WTC11 (cell line): Measurements from ENCODE around the gene FCHSD2. TPM values are rescaled to one million over a fixed set of nuclear protein-coding genes. Genes with fewer than 3 reads are reported as not detected.
"Not testable (repeated sequence)": the region's sequence is repeated elsewhere in the genome, so short reads cannot be mapped to it uniquely, and the experiment has no call there.

Experiments used
- ATAC-seq: fragments of 200-7000 bp; cut with Tn5 transposase; 2 replicates; pipeline ENCODE4 v1.10.0; 2021; ENCODE audit warnings: mild to moderate bottlenecking, moderate library complexity
- CTCF ChIA-PET: fragments of 300-600 bp; sonication (Branson Sonifier 250); formaldehyde crosslinking; loops from one replicate; lab custom pipeline; 2021; ENCODE audit warnings: antibody characterized with exemption; lab: Charles Lee
- POLR2A ChIA-PET: fragments of 350-600 bp; sonication (Branson Sonifier 250); formaldehyde crosslinking; loops from one replicate; lab custom pipeline; 2021; ENCODE audit warnings: antibody characterized with exemption; lab: Charles Lee
- DNase-seq: peaks from one replicate; pipeline ENCODE4 v3.0.0; 2021; ENCODE audit warnings: low spot score
- H3K27ac Mint-ChIP-seq: 2 replicates; pipeline ENCODE4 v1.8.0; 2021; ENCODE audit warnings: mixed read lengths
- H3K27me3 Mint-ChIP-seq: 2 replicates; pipeline ENCODE4 v1.8.0; 2021; ENCODE audit warnings: low read depth, mild to moderate bottlenecking, moderate library complexity, mixed read lengths
- H3K36me3 Mint-ChIP-seq: 2 replicates; pipeline ENCODE4 v1.8.0; 2021; ENCODE audit warnings: mixed read lengths
- H3K4me1 Mint-ChIP-seq: 2 replicates; pipeline ENCODE4 v1.8.0; 2022; ENCODE audit warnings: mixed read lengths
- H3K4me3 Mint-ChIP-seq: 2 replicates; pipeline ENCODE4 v1.8.0; 2021; ENCODE audit warnings: mild to moderate bottlenecking, moderate library complexity, mixed read lengths
- H3K9me3 Mint-ChIP-seq: 2 replicates; pipeline ENCODE4 v1.8.0; 2021; ENCODE audit warnings: mixed read lengths
- ETV6 ChIP-seq: sonication (generic); formaldehyde crosslinking; IDR thresholded peaks from 2 replicates; pipeline ENCODE4 v1.8.1; 2022; ENCODE audit warnings: mild to moderate bottlenecking, missing genetic modification reagents
- JUN ChIP-seq: sonication (generic); formaldehyde crosslinking; IDR thresholded peaks from 2 replicates; pipeline ENCODE4 v1.8.0; 2023; ENCODE audit warnings: mild to moderate bottlenecking, missing genetic modification reagents
- MXD4 ChIP-seq: fragments of 250-450 bp; sonication (Bioruptor Pico); IDR thresholded peaks from 2 replicates; pipeline ENCODE4 v1.8.0; 2021; ENCODE audit warnings: mild to moderate bottlenecking, moderate library complexity, borderline replicate concordance
- MYBL2 ChIP-seq: sonication (generic); formaldehyde crosslinking; IDR thresholded peaks from 2 replicates; pipeline ENCODE4 v1.8.1; 2023; ENCODE audit warnings: mild to moderate bottlenecking, moderate library complexity, missing genetic modification reagents
- PRRX2 ChIP-seq: fragments of 250-450 bp; sonication (Bioruptor Pico); IDR thresholded peaks from 2 replicates; pipeline ENCODE4 v1.8.0; 2021; ENCODE audit warnings: mild to moderate bottlenecking
- SMAD3 ChIP-seq: sonication (generic); formaldehyde crosslinking; IDR thresholded peaks from 2 replicates; pipeline ENCODE4 v1.8.0; 2022; ENCODE audit warnings: missing genetic modification reagents, mild to moderate bottlenecking, borderline replicate concordance
- TP53 ChIP-seq: sonication (generic); formaldehyde crosslinking; IDR thresholded peaks from 2 replicates; pipeline ENCODE4 v1.8.1; 2023; ENCODE audit warnings: mild to moderate bottlenecking, missing genetic modification reagents
- ZNF219 ChIP-seq: sonication (generic); formaldehyde crosslinking; IDR thresholded peaks from 2 replicates; pipeline ENCODE4 v1.8.0; 2023; ENCODE audit warnings: missing genetic modification reagents, mild to moderate bottlenecking, borderline replicate concordance
- total RNA-seq: library from RNA; stranded (reverse); gene quantifications from 3 replicates; pipeline ENCODE4 v1.2.3, GENCODE V29; 2021
- TF ChIP-seq, protein P1 (sequence below): sonication (generic); formaldehyde crosslinking; IDR thresholded peaks from 2 replicates; pipeline ENCODE4 v1.8.1; 2022; ENCODE audit warnings: low read depth, mild to moderate bottlenecking, moderate library complexity, missing genetic modification reagents, borderline replicate concordance
- TF ChIP-seq, protein P2 (sequence below): sonication (generic); formaldehyde crosslinking; IDR thresholded peaks from 2 replicates; pipeline ENCODE4 v1.8.0; 2022; ENCODE audit warnings: mild to moderate bottlenecking, missing genetic modification reagents
- TF ChIP-seq, protein P3 (sequence below): fragments of 200-600 bp; IDR thresholded peaks from 2 replicates; pipeline ENCODE4 v1.8.0; 2022; ENCODE audit warnings: antibody characterized with exemption
- TF ChIP-seq, protein P4 (sequence below): sonication (generic); formaldehyde crosslinking; IDR thresholded peaks from 2 replicates; pipeline ENCODE4 v1.8.0; 2023; ENCODE audit warnings: missing genetic modification reagents, mild to moderate bottlenecking, borderline replicate concordance
- TF ChIP-seq, protein P5 (sequence below): sonication (generic); formaldehyde crosslinking; IDR thresholded peaks from 2 replicates; pipeline ENCODE4 v1.8.1; 2022; ENCODE audit warnings: mild to moderate bottlenecking, moderate library complexity, missing genetic modification reagents
- TF ChIP-seq, protein P6 (sequence below): sonication (generic); formaldehyde crosslinking; IDR thresholded peaks from 2 replicates; pipeline ENCODE4 v1.8.1; 2023; ENCODE audit warnings: mild to moderate bottlenecking, missing genetic modification reagents, moderate library complexity
- TF ChIP-seq, protein P7 (sequence below): fragments of 250-450 bp; sonication (Bioruptor Pico); IDR thresholded peaks from 2 replicates; pipeline ENCODE4 v2.1.2; 2022; ENCODE audit warnings: mild to moderate bottlenecking, moderate library complexity
- TF ChIP-seq, protein P8 (sequence below): sonication (generic); formaldehyde crosslinking; IDR thresholded peaks from 2 replicates; pipeline ENCODE4 v1.8.1; 2023; ENCODE audit warnings: mild to moderate bottlenecking, missing genetic modification reagents
- TF ChIP-seq, protein P9 (sequence below): sonication (generic); formaldehyde crosslinking; IDR thresholded peaks from 2 replicates; pipeline ENCODE4 v1.8.0; 2023; ENCODE audit warnings: missing genetic modification reagents

The FCHSD2 gene
- total RNA-seq, 1 experiment from 2014 or later = 10.1 TPM

DNA sequence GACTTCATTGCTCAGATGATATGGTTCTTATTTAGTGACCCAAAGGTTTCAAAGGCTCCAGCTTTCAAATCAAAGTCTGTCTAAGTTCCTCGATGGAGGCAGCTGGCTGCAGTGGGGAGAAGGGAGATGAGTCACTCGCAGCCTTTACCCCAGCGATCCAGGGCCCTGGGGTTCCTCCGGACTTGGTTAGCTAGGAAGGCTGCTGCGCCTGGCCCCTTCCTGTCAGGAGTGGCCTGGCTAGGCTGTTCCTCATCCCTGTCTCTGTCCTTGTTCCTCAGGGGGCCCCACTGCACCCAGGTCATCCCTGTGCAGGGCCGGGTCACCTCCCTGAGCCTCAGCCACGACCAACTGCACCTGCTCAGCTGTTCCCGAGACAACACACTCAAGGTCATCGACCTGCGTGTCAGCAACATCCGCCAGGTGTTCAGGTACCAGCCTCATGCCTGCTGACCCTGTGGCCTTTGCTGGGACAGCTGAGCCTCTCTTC lies 314.0 kb downstream of the FCHSD2 start:
- Mint-ChIP-seq H3K27me3 (peaks cover 22% of the 10 kb centered on the region), H3K27ac (no peak overlapping the region; the same call in 1 of the 2 replicates), H3K9me3 (no peaks in the 10 kb centered on the region), H3K4me1 (peaks cover 9% of the 10 kb centered on the region), H3K4me3 (no peak overlapping the region), H3K36me3 (no peaks in the 10 kb centered on the region)
- no peak for ATAC-seq
- no peak for DNase-seq
- ChIA-PET POLR2A (interaction anchor here (0.6 to 1.2 kb wide), 2 partner anchors 34 to 88 kb away, joined by 3 to 4 read pairs; partner anchors contain the start of gene STARD10), CTCF (interaction anchor here (0.6 to 8.7 kb wide), 6 partner anchors 15 to 357 kb away, joined by 3 to 83 read pairs (median 4); partner anchors contain the start of gene FCHSD2)
- TF ChIP-seq SMAD3 (no peak), ZNF219 (CRISPR knock-in tag) (no peak), TP53 (no peak), MYBL2 (CRISPR knock-in tag) (no peak), ETV6 (no peak), PRRX2 (CRISPR knock-in tag) (no peak), JUN (CRISPR knock-in tag) (no peak), MXD4 (CRISPR knock-in tag) (no peak)
- TF ChIP-seq, protein P1, sequence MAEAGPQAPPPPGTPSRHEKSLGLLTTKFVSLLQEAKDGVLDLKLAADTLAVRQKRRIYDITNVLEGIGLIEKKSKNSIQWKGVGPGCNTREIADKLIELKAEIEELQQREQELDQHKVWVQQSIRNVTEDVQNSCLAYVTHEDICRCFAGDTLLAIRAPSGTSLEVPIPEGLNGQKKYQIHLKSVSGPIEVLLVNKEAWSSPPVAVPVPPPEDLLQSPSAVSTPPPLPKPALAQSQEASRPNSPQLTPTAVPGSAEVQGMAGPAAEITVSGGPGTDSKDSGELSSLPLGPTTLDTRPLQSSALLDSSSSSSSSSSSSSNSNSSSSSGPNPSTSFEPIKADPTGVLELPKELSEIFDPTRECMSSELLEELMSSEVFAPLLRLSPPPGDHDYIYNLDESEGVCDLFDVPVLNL (CRISPR knock-in tag) = no peak
- TF ChIP-seq, protein P2, sequence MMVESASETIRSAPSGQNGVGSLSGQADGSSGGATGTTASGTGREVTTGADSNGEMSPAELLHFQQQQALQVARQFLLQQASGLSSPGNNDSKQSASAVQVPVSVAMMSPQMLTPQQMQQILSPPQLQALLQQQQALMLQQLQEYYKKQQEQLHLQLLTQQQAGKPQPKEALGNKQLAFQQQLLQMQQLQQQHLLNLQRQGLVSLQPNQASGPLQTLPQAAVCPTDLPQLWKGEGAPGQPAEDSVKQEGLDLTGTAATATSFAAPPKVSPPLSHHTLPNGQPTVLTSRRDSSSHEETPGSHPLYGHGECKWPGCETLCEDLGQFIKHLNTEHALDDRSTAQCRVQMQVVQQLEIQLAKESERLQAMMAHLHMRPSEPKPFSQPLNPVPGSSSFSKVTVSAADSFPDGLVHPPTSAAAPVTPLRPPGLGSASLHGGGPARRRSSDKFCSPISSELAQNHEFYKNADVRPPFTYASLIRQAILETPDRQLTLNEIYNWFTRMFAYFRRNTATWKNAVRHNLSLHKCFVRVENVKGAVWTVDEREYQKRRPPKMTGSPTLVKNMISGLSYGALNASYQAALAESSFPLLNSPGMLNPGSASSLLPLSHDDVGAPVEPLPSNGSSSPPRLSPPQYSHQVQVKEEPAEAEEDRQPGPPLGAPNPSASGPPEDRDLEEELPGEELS (CRISPR knock-in tag) = no peak
- TF ChIP-seq, protein P3, sequence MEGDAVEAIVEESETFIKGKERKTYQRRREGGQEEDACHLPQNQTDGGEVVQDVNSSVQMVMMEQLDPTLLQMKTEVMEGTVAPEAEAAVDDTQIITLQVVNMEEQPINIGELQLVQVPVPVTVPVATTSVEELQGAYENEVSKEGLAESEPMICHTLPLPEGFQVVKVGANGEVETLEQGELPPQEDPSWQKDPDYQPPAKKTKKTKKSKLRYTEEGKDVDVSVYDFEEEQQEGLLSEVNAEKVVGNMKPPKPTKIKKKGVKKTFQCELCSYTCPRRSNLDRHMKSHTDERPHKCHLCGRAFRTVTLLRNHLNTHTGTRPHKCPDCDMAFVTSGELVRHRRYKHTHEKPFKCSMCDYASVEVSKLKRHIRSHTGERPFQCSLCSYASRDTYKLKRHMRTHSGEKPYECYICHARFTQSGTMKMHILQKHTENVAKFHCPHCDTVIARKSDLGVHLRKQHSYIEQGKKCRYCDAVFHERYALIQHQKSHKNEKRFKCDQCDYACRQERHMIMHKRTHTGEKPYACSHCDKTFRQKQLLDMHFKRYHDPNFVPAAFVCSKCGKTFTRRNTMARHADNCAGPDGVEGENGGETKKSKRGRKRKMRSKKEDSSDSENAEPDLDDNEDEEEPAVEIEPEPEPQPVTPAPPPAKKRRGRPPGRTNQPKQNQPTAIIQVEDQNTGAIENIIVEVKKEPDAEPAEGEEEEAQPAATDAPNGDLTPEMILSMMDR = no peak
- TF ChIP-seq, protein P4, sequence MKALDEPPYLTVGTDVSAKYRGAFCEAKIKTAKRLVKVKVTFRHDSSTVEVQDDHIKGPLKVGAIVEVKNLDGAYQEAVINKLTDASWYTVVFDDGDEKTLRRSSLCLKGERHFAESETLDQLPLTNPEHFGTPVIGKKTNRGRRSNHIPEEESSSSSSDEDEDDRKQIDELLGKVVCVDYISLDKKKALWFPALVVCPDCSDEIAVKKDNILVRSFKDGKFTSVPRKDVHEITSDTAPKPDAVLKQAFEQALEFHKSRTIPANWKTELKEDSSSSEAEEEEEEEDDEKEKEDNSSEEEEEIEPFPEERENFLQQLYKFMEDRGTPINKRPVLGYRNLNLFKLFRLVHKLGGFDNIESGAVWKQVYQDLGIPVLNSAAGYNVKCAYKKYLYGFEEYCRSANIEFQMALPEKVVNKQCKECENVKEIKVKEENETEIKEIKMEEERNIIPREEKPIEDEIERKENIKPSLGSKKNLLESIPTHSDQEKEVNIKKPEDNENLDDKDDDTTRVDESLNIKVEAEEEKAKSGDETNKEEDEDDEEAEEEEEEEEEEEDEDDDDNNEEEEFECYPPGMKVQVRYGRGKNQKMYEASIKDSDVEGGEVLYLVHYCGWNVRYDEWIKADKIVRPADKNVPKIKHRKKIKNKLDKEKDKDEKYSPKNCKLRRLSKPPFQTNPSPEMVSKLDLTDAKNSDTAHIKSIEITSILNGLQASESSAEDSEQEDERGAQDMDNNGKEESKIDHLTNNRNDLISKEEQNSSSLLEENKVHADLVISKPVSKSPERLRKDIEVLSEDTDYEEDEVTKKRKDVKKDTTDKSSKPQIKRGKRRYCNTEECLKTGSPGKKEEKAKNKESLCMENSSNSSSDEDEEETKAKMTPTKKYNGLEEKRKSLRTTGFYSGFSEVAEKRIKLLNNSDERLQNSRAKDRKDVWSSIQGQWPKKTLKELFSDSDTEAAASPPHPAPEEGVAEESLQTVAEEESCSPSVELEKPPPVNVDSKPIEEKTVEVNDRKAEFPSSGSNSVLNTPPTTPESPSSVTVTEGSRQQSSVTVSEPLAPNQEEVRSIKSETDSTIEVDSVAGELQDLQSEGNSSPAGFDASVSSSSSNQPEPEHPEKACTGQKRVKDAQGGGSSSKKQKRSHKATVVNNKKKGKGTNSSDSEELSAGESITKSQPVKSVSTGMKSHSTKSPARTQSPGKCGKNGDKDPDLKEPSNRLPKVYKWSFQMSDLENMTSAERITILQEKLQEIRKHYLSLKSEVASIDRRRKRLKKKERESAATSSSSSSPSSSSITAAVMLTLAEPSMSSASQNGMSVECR (CRISPR knock-in tag) = no peak
- TF ChIP-seq, protein P5, sequence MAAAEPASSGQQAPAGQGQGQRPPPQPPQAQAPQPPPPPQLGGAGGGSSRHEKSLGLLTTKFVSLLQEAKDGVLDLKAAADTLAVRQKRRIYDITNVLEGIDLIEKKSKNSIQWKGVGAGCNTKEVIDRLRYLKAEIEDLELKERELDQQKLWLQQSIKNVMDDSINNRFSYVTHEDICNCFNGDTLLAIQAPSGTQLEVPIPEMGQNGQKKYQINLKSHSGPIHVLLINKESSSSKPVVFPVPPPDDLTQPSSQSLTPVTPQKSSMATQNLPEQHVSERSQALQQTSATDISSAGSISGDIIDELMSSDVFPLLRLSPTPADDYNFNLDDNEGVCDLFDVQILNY (CRISPR knock-in tag) = no peak
- TF ChIP-seq, protein P6, sequence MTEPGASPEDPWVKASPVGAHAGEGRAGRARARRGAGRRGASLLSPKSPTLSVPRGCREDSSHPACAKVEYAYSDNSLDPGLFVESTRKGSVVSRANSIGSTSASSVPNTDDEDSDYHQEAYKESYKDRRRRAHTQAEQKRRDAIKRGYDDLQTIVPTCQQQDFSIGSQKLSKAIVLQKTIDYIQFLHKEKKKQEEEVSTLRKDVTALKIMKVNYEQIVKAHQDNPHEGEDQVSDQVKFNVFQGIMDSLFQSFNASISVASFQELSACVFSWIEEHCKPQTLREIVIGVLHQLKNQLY (CRISPR knock-in tag) = no peak
- TF ChIP-seq, protein P7, sequence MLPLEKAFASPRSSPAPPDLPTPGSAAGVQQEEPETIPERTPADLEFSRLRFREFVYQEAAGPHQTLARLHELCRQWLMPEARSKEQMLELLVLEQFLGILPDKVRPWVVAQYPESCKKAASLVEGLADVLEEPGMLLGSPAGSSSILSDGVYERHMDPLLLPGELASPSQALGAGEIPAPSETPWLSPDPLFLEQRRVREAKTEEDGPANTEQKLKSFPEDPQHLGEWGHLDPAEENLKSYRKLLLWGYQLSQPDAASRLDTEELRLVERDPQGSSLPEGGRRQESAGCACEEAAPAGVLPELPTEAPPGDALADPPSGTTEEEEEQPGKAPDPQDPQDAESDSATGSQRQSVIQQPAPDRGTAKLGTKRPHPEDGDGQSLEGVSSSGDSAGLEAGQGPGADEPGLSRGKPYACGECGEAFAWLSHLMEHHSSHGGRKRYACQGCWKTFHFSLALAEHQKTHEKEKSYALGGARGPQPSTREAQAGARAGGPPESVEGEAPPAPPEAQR (CRISPR knock-in tag) = no peak
- TF ChIP-seq, protein P8, sequence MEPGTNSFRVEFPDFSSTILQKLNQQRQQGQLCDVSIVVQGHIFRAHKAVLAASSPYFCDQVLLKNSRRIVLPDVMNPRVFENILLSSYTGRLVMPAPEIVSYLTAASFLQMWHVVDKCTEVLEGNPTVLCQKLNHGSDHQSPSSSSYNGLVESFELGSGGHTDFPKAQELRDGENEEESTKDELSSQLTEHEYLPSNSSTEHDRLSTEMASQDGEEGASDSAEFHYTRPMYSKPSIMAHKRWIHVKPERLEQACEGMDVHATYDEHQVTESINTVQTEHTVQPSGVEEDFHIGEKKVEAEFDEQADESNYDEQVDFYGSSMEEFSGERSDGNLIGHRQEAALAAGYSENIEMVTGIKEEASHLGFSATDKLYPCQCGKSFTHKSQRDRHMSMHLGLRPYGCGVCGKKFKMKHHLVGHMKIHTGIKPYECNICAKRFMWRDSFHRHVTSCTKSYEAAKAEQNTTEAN (CRISPR knock-in tag) = no peak
- TF ChIP-seq, protein P9, sequence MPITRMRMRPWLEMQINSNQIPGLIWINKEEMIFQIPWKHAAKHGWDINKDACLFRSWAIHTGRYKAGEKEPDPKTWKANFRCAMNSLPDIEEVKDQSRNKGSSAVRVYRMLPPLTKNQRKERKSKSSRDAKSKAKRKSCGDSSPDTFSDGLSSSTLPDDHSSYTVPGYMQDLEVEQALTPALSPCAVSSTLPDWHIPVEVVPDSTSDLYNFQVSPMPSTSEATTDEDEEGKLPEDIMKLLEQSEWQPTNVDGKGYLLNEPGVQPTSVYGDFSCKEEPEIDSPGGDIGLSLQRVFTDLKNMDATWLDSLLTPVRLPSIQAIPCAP (CRISPR knock-in tag) = no peak

DNA sequence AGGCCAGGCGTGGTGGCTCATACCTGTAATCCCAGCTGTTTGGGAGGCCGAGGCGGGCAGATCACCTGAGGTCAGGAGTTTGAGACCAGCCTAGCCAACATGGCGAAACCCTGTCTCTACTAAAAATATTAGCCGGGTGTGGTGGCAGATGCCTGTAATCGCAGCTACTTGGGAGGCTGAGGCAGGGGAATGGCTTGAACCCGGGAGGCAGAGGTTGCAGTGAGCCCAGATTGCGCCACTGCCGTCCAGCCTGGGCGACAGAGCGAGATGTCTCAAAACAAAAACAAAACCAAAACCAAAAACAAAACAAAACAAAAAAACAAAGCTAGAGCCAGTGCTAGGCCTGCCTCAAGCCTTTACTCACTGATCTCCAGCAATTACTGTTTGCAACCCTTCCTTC lies 314.5 kb downstream of the FCHSD2 start:
- not testable (repeated sequence) for DNase-seq, H3K27ac Mint-ChIP-seq, ATAC-seq, H3K9me3 Mint-ChIP-seq, H3K4me3 Mint-ChIP-seq, H3K36me3 Mint-ChIP-seq, H3K4me1 Mint-ChIP-seq
- CTCF ChIA-PET = interaction anchor here (0.9 to 8.7 kb wide), 5 partner anchors 14 to 351 kb away, joined by 3 to 83 read pairs (median 6); partner anchors contain the start of genes FCHSD2 and STARD10
- H3K27me3 Mint-ChIP-seq = peaks cover 26% of the 10 kb centered on the region
- POLR2A ChIA-PET = interaction anchor here (0.6 to 1.2 kb wide), 2 partner anchors 34 to 88 kb away, joined by 3 to 4 read pairs; partner anchors contain the start of gene STARD10
